Hepatocyte (in vitro differentiated cells): ENCODE data around the gene ALKBH1.

Experiments used
- CTCF ChIP-seq: fragments of 200-600 bp; sonication (generic); IDR thresholded peaks from 2 replicates; pipeline ENCODE4 v1.5.1; 2016; ENCODE audit warnings: antibody characterized with exemption, mild to moderate bottlenecking; ENCODE audit not compliant: poor library complexity
- EZH2 ChIP-seq: fragments of 200-600 bp; sonication (generic); IDR thresholded peaks from 2 replicates; pipeline ENCODE4 v1.6.1; 2016; ENCODE audit warnings: antibody characterized with exemption, mild to moderate bottlenecking, borderline replicate concordance

- TF ChIP-seq EZH2 (no peak), CTCF (no peak)
Measured at GRCh38 chr14:77741438-77741837, 33.6 kb upstream of the ALKBH1 start.
